ENCODE results near the gene TEX36.
"Not testable (repeated sequence)": the region's sequence is repeated elsewhere in the genome, so short reads cannot be mapped to it uniquely, and the experiment has no call there.

The TEX36 gene

GRCh38 chr10:125692196-125692595 lies 9.2 kb upstream of the TEX36 start:
- no peak for DNase-seq

GRCh38 chr10:125691160-125691981 lies 8.4 kb upstream of the TEX36 start:
- no peak for DNase-seq

- no peak for DNase-seq
These were observed 7.1 kb upstream of the TEX36 start for GRCh38 chr10:125689955-125690569.

GRCh38 chr10:125687507-125688185 lies 4.7 kb upstream of the TEX36 start:
- no peak for DNase-seq

- DNase-seq, result no peak
These were observed 1.6 kb upstream of the TEX36 start for GRCh38 chr10:125684581-125684980.

GRCh38 chr10:125683821-125684220 lies 858 bp upstream of the TEX36 start:
- DNase-seq, result no peak

GRCh38 chr10:125679436-125679835 lies 3.5 kb downstream of the TEX36 start:
- no peak for DNase-seq

- no peak for DNase-seq
These were observed 10.1 kb downstream of the TEX36 start for GRCh38 chr10:125672884-125673283.

GRCh38 chr10:125662584-125662983 lies 20.4 kb downstream of the TEX36 start:
- DNase-seq, result no peak

GRCh38 chr10:125661941-125662515 lies 20.9 kb downstream of the TEX36 start:
- no peak for DNase-seq

- DNase-seq, result no peak
These were observed 21.5 kb downstream of the TEX36 start for GRCh38 chr10:125661431-125661940.

GRCh38 chr10:125659071-125659470 lies 23.9 kb downstream of the TEX36 start:
- DNase-seq, result no peak

- DNase-seq, result no peak
These were observed 26.4 kb downstream of the TEX36 start for GRCh38 chr10:125656523-125656922.

GRCh38 chr10:125653113-125653512 lies 29.9 kb downstream of the TEX36 start:
- not testable (repeated sequence) for DNase-seq

- DNase-seq, result no peak
These were observed 36.7 kb downstream of the TEX36 start for GRCh38 chr10:125646311-125646710.

GRCh38 chr10:125641398-125641797 lies 41.6 kb downstream of the TEX36 start:
- DNase-seq, result no peak

- no peak for DNase-seq
These were observed 42.3 kb downstream of the TEX36 start for GRCh38 chr10:125640653-125641052.

- DNase-seq, result no peak
These were observed 43.1 kb downstream of the TEX36 start for GRCh38 chr10:125639846-125640245.

GRCh38 chr10:125638555-125638954 lies 44.4 kb downstream of the TEX36 start:
- DNase-seq, result no peak

- DNase-seq, result no peak
These were observed 45.5 kb downstream of the TEX36 start for GRCh38 chr10:125637496-125637895.

GRCh38 chr10:125634606-125635005 lies 48.4 kb downstream of the TEX36 start:
- no peak for DNase-seq

GRCh38 chr10:125633517-125633999 lies 49.4 kb downstream of the TEX36 start:
- no peak for DNase-seq

- no peak for DNase-seq
These were observed 51.2 kb downstream of the TEX36 start for GRCh38 chr10:125631806-125632205.

All from stimulated activated CD4-positive, alpha-beta T cell treated with anti-CD3 and anti-CD28 coated beads, Interleukin-4, amount 100 ng/mL, for 1 hour (primary cell).